ENCODE results near the gene RASIP1.

DNA sequence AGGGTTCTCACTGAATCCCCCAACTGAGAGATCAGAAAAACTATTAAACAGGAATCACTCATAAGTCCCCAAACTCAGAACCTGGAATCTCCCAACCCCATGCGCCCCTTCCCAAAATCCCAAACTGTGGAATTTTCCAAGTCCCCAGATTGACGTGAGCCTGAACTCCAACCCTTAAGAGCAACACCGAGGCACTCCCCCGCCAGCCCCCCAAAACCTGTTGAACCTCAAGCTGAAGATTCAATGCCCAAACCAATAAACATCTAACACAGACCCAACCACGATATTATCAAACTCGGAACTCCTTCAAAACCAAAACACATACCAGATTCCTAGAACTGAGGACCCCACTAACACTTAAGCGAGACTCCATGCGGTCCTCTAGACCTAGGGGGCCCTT lies 5.7 kb upstream of the RASIP1 start:
- no peak for TF ChIP-seq POLR2A (IDR thresholded peaks at IDR 0.05)
- TF ChIP-seq, protein P1, sequence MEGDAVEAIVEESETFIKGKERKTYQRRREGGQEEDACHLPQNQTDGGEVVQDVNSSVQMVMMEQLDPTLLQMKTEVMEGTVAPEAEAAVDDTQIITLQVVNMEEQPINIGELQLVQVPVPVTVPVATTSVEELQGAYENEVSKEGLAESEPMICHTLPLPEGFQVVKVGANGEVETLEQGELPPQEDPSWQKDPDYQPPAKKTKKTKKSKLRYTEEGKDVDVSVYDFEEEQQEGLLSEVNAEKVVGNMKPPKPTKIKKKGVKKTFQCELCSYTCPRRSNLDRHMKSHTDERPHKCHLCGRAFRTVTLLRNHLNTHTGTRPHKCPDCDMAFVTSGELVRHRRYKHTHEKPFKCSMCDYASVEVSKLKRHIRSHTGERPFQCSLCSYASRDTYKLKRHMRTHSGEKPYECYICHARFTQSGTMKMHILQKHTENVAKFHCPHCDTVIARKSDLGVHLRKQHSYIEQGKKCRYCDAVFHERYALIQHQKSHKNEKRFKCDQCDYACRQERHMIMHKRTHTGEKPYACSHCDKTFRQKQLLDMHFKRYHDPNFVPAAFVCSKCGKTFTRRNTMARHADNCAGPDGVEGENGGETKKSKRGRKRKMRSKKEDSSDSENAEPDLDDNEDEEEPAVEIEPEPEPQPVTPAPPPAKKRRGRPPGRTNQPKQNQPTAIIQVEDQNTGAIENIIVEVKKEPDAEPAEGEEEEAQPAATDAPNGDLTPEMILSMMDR (IDR thresholded peaks at IDR 0.05) = no peak

Data from Peyer's patch (tissue), 4 donors.